ENCODE measurements around the gene GSTK1.

GSTK1 gene

GRCh38 chr7:143216151-143216550, 47.1 kb upstream of the GSTK1 start:
- H3K9ac ChIP-seq (ENCODE audit: low read length), result no peak overlapping the region
- no peak for DNase-seq
- no peaks in the 10 kb centered on the region for H3K4me1 ChIP-seq (ENCODE audit: low read length)
- no peaks in the 10 kb centered on the region for H3K36me3 ChIP-seq (replicated peaks; ENCODE audit: insufficient read depth, low read length)
- no peaks in the 10 kb centered on the region for H3F3A ChIP-seq (ENCODE audit: insufficient read depth, low read length)
- no peaks in the 10 kb centered on the region for H3K79me2 ChIP-seq (ENCODE audit: low read length)
- H2AFZ ChIP-seq (ENCODE audit: low read length), result no peak overlapping the region
- H3K27ac ChIP-seq (ENCODE audit: low read length), result no peak overlapping the region
- no peaks in the 10 kb centered on the region for H4K20me1 ChIP-seq (ENCODE audit: insufficient read depth, low read length)
- TF ChIP-seq EZH2 (optimal IDR thresholded peaks at IDR 0.05; ENCODE audit: low read depth, low read length) (no peak), EZH2phosphoT487 (IDR thresholded peaks at IDR 0.05; ENCODE audit: low read length) (no peak), CTCF (IDR thresholded peaks at IDR 0.05; ENCODE audit: low read length) (no peak)
- H3K9me3 ChIP-seq (replicated peaks; ENCODE audit: insufficient read depth, low read length), result no peaks in the 10 kb centered on the region
- H3K9me2 ChIP-seq (replicated peaks; ENCODE audit: insufficient read depth, low read length), result no peaks in the 10 kb centered on the region
- H3K27me3 ChIP-seq (replicated peaks; ENCODE audit: insufficient read depth, low read length), result no peaks in the 10 kb centered on the region
- H3K4me3 ChIP-seq (ENCODE audit: low read length), result no peak overlapping the region
- no peak overlapping the region for H3K4me2 ChIP-seq (ENCODE audit: low read depth, low read length)

- H2AFZ ChIP-seq (ENCODE audit: low read length), result no peak overlapping the region
Observed at GRCh38 chr7:143216686-143217085, 46.6 kb upstream of the GSTK1 start.

GRCh38 chr7:143217806-143218205, 45.4 kb upstream of the GSTK1 start:
- no peak overlapping the region for H3K4me2 ChIP-seq (ENCODE audit: low read depth, low read length)
- H2AFZ ChIP-seq (ENCODE audit: low read length), result no peak overlapping the region
- H3K4me3 ChIP-seq (ENCODE audit: low read length), result no peak overlapping the region
- TF ChIP-seq EZH2phosphoT487 (IDR thresholded peaks at IDR 0.05; ENCODE audit: low read length) (no peak), EZH2 (optimal IDR thresholded peaks at IDR 0.05; ENCODE audit: low read depth, low read length) (no peak), CTCF (IDR thresholded peaks at IDR 0.05; ENCODE audit: low read length) (no peak)
- no peaks in the 10 kb centered on the region for H3K36me3 ChIP-seq (replicated peaks; ENCODE audit: insufficient read depth, low read length)
- H3K27me3 ChIP-seq (replicated peaks; ENCODE audit: insufficient read depth, low read length), result no peaks in the 10 kb centered on the region
- no peaks in the 10 kb centered on the region for H3F3A ChIP-seq (ENCODE audit: insufficient read depth, low read length)
- H3K9ac ChIP-seq (ENCODE audit: low read length), result no peak overlapping the region
- DNase-seq, result no peak
- H3K9me3 ChIP-seq (replicated peaks; ENCODE audit: insufficient read depth, low read length), result no peaks in the 10 kb centered on the region
- H3K9me2 ChIP-seq (replicated peaks; ENCODE audit: insufficient read depth, low read length), result no peaks in the 10 kb centered on the region
- H3K79me2 ChIP-seq (ENCODE audit: low read length), result no peaks in the 10 kb centered on the region
- H4K20me1 ChIP-seq (ENCODE audit: insufficient read depth, low read length), result no peaks in the 10 kb centered on the region
- no peak overlapping the region for H3K27ac ChIP-seq (ENCODE audit: low read length)
- no peaks in the 10 kb centered on the region for H3K4me1 ChIP-seq (ENCODE audit: low read length)

More at GRCh38 chr7:143216686-143217085, 46.6 kb upstream of the GSTK1 start:
- H4K20me1 ChIP-seq (ENCODE audit: insufficient read depth, low read length), result no peaks in the 10 kb centered on the region
- no peaks in the 10 kb centered on the region for H3K36me3 ChIP-seq (replicated peaks; ENCODE audit: insufficient read depth, low read length)
- no peaks in the 10 kb centered on the region for H3K4me1 ChIP-seq (ENCODE audit: low read length)
- no peaks in the 10 kb centered on the region for H3F3A ChIP-seq (ENCODE audit: insufficient read depth, low read length)
- no peak overlapping the region for H3K27ac ChIP-seq (ENCODE audit: low read length)
- no peaks in the 10 kb centered on the region for H3K9me3 ChIP-seq (replicated peaks; ENCODE audit: insufficient read depth, low read length)
- H3K27me3 ChIP-seq (replicated peaks; ENCODE audit: insufficient read depth, low read length), result no peaks in the 10 kb centered on the region
- no peak overlapping the region for H3K9ac ChIP-seq (ENCODE audit: low read length)
- no peak overlapping the region for H3K4me3 ChIP-seq (ENCODE audit: low read length)
- H3K4me2 ChIP-seq (ENCODE audit: low read depth, low read length), result no peak overlapping the region
- TF ChIP-seq EZH2 (optimal IDR thresholded peaks at IDR 0.05; ENCODE audit: low read depth, low read length), result no peak
- TF ChIP-seq EZH2phosphoT487 (IDR thresholded peaks at IDR 0.05; ENCODE audit: low read length), result no peak
- no peak for TF ChIP-seq CTCF (IDR thresholded peaks at IDR 0.05; ENCODE audit: low read length)
- H3K79me2 ChIP-seq (ENCODE audit: low read length), result no peaks in the 10 kb centered on the region
- DNase-seq, result no peak
- H3K9me2 ChIP-seq (replicated peaks; ENCODE audit: insufficient read depth, low read length), result no peaks in the 10 kb centered on the region

Data from MM.1S (cell line).